ENCODE data around the gene TMEM179.

GRCh38 chr14:104609666-104610065 is 5.1 kb upstream of the TMEM179 start:
- TF ChIP-seq, protein P1, sequence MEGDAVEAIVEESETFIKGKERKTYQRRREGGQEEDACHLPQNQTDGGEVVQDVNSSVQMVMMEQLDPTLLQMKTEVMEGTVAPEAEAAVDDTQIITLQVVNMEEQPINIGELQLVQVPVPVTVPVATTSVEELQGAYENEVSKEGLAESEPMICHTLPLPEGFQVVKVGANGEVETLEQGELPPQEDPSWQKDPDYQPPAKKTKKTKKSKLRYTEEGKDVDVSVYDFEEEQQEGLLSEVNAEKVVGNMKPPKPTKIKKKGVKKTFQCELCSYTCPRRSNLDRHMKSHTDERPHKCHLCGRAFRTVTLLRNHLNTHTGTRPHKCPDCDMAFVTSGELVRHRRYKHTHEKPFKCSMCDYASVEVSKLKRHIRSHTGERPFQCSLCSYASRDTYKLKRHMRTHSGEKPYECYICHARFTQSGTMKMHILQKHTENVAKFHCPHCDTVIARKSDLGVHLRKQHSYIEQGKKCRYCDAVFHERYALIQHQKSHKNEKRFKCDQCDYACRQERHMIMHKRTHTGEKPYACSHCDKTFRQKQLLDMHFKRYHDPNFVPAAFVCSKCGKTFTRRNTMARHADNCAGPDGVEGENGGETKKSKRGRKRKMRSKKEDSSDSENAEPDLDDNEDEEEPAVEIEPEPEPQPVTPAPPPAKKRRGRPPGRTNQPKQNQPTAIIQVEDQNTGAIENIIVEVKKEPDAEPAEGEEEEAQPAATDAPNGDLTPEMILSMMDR (IDR thresholded peaks at IDR 0.05) = no peak
- TF ChIP-seq POLR2A (IDR thresholded peaks at IDR 0.05) (no peak), POLR2AphosphoS5 (IDR thresholded peaks at IDR 0.05) (no peak)
